DMS79 treated with DMSO at 0.1 percent for 48 hours (cell line): ENCODE measurements around the gene CNKSR1.

ENCODE experiments used
- DNase-seq: peaks from one replicate; lab custom pipeline; 2025; lab: John Stamatoyannopoulos, UW

Gene CNKSR1

GRCh38 chr1:26177182-26177684 is at the start of gene CNKSR1:
Gene CNKSR1 (plus strand): TSS chr1:26177491. CDS start chr1:26177548, 57 bp downstream.
- DNase-seq = no peak

GRCh38 chr1:26129778-26130177 is 47.5 kb upstream of the CNKSR1 start:
- no peak for DNase-seq

GRCh38 chr1:26130695-26131094 is 46.6 kb upstream of the CNKSR1 start:
- no peak for DNase-seq

GRCh38 chr1:26132128-26132833 is 45.0 kb upstream of the CNKSR1 start:
- DNase-seq = no peak

GRCh38 chr1:26132834-26133167 is 44.5 kb upstream of the CNKSR1 start:
- no peak for DNase-seq

GRCh38 chr1:26134466-26134865 is 42.8 kb upstream of the CNKSR1 start:
- DNase-seq = no peak

GRCh38 chr1:26138974-26139558 is 38.2 kb upstream of the CNKSR1 start:
- DNase-seq = peak; percentile 96

GRCh38 chr1:26142159-26142558 is 35.1 kb upstream of the CNKSR1 start:
- DNase-seq = no peak

GRCh38 chr1:26145041-26145959 is 32.0 kb upstream of the CNKSR1 start:
- DNase-seq = peak; percentile 94

- no peak for DNase-seq
These were observed 31.4 kb upstream of the CNKSR1 start for GRCh38 chr1:26145960-26146294.

- no peak for DNase-seq
These were observed 28.4 kb upstream of the CNKSR1 start for GRCh38 chr1:26148887-26149286.

GRCh38 chr1:26153966-26154532 is 23.2 kb upstream of the CNKSR1 start:
- DNase-seq = no peak

- DNase-seq = no peak
These were observed 22.5 kb upstream of the CNKSR1 start for GRCh38 chr1:26154750-26155149.

- DNase-seq = no peak
These were observed 21.7 kb upstream of the CNKSR1 start for GRCh38 chr1:26155370-26156284.

- DNase-seq = no peak
These were observed 20.8 kb upstream of the CNKSR1 start for GRCh38 chr1:26156285-26157038.

GRCh38 chr1:26158271-26158907 is 18.9 kb upstream of the CNKSR1 start:
- no peak for DNase-seq

- DNase-seq = no peak
These were observed 18.2 kb upstream of the CNKSR1 start, which contains the start of gene FAM110D for GRCh38 chr1:26158908-26159742. Gene FAM110D (plus strand): TSS chr1:26159079. CDS start chr1:26161292, 2,213 bp downstream.

GRCh38 chr1:26159743-26160039 is 17.6 kb upstream of the CNKSR1 start:
- DNase-seq = no peak
